Loucy (cell line): ENCODE data around the gene HEATR5A.

ENCODE experiments used
- H2AFZ ChIP-seq: fragments of 200-600 bp; sonication (generic); 2 replicates; pipeline ENCODE4 v1.6.0; 2016; ENCODE audit warnings: antibody characterized with exemption, mild to moderate bottlenecking, low read length, moderate library complexity
- H3F3A ChIP-seq: fragments of 200-600 bp; 2 replicates; pipeline ENCODE4 v1.6.0; 2016; ENCODE audit warnings: antibody characterized with exemption, low read depth, mild to moderate bottlenecking
- H3K27me3 ChIP-seq: fragments of 200-600 bp; sonication (generic); 2 replicates; pipeline ENCODE4 v1.6.1; 2014; ENCODE audit warnings: low read length, mild to moderate bottlenecking; ENCODE audit not compliant: insufficient read depth, poor library complexity, severe bottlenecking
- H3K36me3 ChIP-seq: fragments of 200-600 bp; sonication (generic); 2 replicates; pipeline ENCODE4 v1.6.1; 2016; ENCODE audit warnings: low read length; ENCODE audit not compliant: insufficient read depth
- H3K4me1 ChIP-seq: fragments of 200-600 bp; sonication (generic); 2 replicates; pipeline ENCODE4 v1.5.1; 2014; ENCODE audit warnings: low read length, mild to moderate bottlenecking; ENCODE audit not compliant: insufficient read depth, poor library complexity, severe bottlenecking
- H3K4me2 ChIP-seq: fragments of 200-600 bp; sonication (generic); 2 replicates; pipeline ENCODE4 v1.6.0; 2014; ENCODE audit warnings: antibody characterized with exemption, low read length, low read depth, mild to moderate bottlenecking; ENCODE audit not compliant: poor library complexity, severe bottlenecking
- H3K4me3 ChIP-seq: fragments of 200-600 bp; sonication (generic); 2 replicates; pipeline ENCODE4 v1.5.1; 2014; ENCODE audit warnings: low read length, mild to moderate bottlenecking, mixed read lengths; ENCODE audit not compliant: poor library complexity, severe bottlenecking
- H3K79me2 ChIP-seq: fragments of 200-600 bp; sonication (generic); 2 replicates; pipeline ENCODE4 v1.6.1; 2014; ENCODE audit warnings: low read length; ENCODE audit not compliant: insufficient read depth
- H3K9ac ChIP-seq: fragments of 200-600 bp; sonication (generic); 2 replicates; pipeline ENCODE4 v1.6.0; 2014; ENCODE audit warnings: mild to moderate bottlenecking, low read depth, low read length, moderate library complexity; ENCODE audit not compliant: poor library complexity, severe bottlenecking
- H3K9me2 ChIP-seq: fragments of 200-600 bp; sonication (generic); replicated peaks from 2 replicates; pipeline ENCODE4 v1.6.1; 2016; ENCODE audit warnings: low read depth, low read length, mixed read lengths
- H3K9me3 ChIP-seq: fragments of 200-600 bp; sonication (generic); 2 replicates; pipeline ENCODE4 v1.6.1; 2014; ENCODE audit warnings: mild to moderate bottlenecking, antibody characterized with exemption, low read length, low read depth; ENCODE audit not compliant: insufficient read depth
- H4K20me1 ChIP-seq: fragments of 200-600 bp; sonication (generic); 2 replicates; pipeline ENCODE4 v1.6.0; 2014; ENCODE audit warnings: antibody characterized with exemption, low read length, mild to moderate bottlenecking; ENCODE audit not compliant: insufficient read depth, poor library complexity, severe bottlenecking
- CTCF ChIP-seq: fragments of 200-600 bp; sonication (generic); conservative IDR thresholded peaks from 2 replicates; pipeline ENCODE4 v1.5.1; 2014; ENCODE audit warnings: mild to moderate bottlenecking, antibody characterized with exemption, low read length
- EZH2phosphoT487 ChIP-seq: fragments of 200-600 bp; IDR thresholded peaks from 2 replicates; pipeline ENCODE4 v1.6.1; 2018; ENCODE audit warnings: antibody characterized with exemption, mild to moderate bottlenecking, moderate library complexity, borderline replicate concordance

HEATR5A gene

GRCh38 chr14:31395572-31396205 is 24.7 kb downstream of the HEATR5A start:
- no peaks in the 10 kb centered on the region for H4K20me1 ChIP-seq
- TF ChIP-seq EZH2phosphoT487, result no peak
- H3K4me3 ChIP-seq, result no peak overlapping the region
- H2AFZ ChIP-seq, result no peak overlapping the region
- H3K9ac ChIP-seq, result no peak overlapping the region
- H3K36me3 ChIP-seq, result no peaks in the 10 kb centered on the region
- no peaks in the 10 kb centered on the region for H3K79me2 ChIP-seq
- no peaks in the 10 kb centered on the region for H3K27me3 ChIP-seq
- H3F3A ChIP-seq, result no peaks in the 10 kb centered on the region
- H3K9me2 ChIP-seq, result no peaks in the 10 kb centered on the region
- no peaks in the 10 kb centered on the region for H3K4me1 ChIP-seq
- H3K9me3 ChIP-seq, result no peaks in the 10 kb centered on the region
- no peak overlapping the region for H3K4me2 ChIP-seq

GRCh38 chr14:31395119-31395518 is 25.2 kb downstream of the HEATR5A start:
- no peaks in the 10 kb centered on the region for H3K9me2 ChIP-seq
- no peak overlapping the region for H2AFZ ChIP-seq
- H3K4me1 ChIP-seq, result no peaks in the 10 kb centered on the region
- TF ChIP-seq CTCF (no peak), EZH2phosphoT487 (no peak)
- H3K9ac ChIP-seq, result no peak overlapping the region
- no peaks in the 10 kb centered on the region for H3F3A ChIP-seq
- no peaks in the 10 kb centered on the region for H3K9me3 ChIP-seq
- no peaks in the 10 kb centered on the region for H3K36me3 ChIP-seq
- no peak overlapping the region for H3K4me2 ChIP-seq
- no peaks in the 10 kb centered on the region for H3K79me2 ChIP-seq
- H3K27me3 ChIP-seq, result no peaks in the 10 kb centered on the region
- H3K4me3 ChIP-seq, result no peak overlapping the region
- H4K20me1 ChIP-seq, result no peaks in the 10 kb centered on the region

GRCh38 chr14:31391977-31392503 is 28.3 kb downstream of the HEATR5A start:
- Histone ChIP-seq H3K9me3 (no peaks in the 10 kb centered on the region), H3K4me2 (no peak overlapping the region)
- TF ChIP-seq CTCF (no peak), EZH2phosphoT487 (no peak)

GRCh38 chr14:31391473-31391872 is 28.9 kb downstream of the HEATR5A start:
- Histone ChIP-seq H3K9ac (no peak overlapping the region), H3K36me3 (no peaks in the 10 kb centered on the region), H3K9me3 (no peaks in the 10 kb centered on the region), H3F3A (no peaks in the 10 kb centered on the region), H4K20me1 (no peaks in the 10 kb centered on the region), H3K79me2 (no peaks in the 10 kb centered on the region), H3K4me3 (no peak overlapping the region), H2AFZ (no peak overlapping the region), H3K4me1 (no peaks in the 10 kb centered on the region), H3K4me2 (no peak overlapping the region), H3K9me2 (no peaks in the 10 kb centered on the region), H3K27me3 (no peaks in the 10 kb centered on the region)
- TF ChIP-seq CTCF (no peak), EZH2phosphoT487 (no peak)

More at GRCh38 chr14:31391977-31392503, 28.3 kb downstream of the HEATR5A start:
- Histone ChIP-seq H3F3A (no peaks in the 10 kb centered on the region), H3K79me2 (no peaks in the 10 kb centered on the region), H3K4me1 (no peaks in the 10 kb centered on the region), H3K27me3 (no peaks in the 10 kb centered on the region), H2AFZ (no peak overlapping the region), H3K9me2 (no peaks in the 10 kb centered on the region), H3K4me3 (no peak overlapping the region), H3K36me3 (no peaks in the 10 kb centered on the region), H3K9ac (no peak overlapping the region), H4K20me1 (no peaks in the 10 kb centered on the region)
